H1 (cell line): ENCODE measurements around the gene ACADSB. TPM values are rescaled to one million over a fixed set of nuclear protein-coding genes. Genes with fewer than 3 reads are reported as not detected.

Experiments
- CTCF ChIA-PET: fragments of 300-600 bp; sonication (Branson Sonifier 250); formaldehyde crosslinking; loops from one replicate; lab custom pipeline; 2021; ENCODE audit not compliant: partially characterized antibody; lab: Charles Lee
- POLR2A ChIA-PET: fragments of 300-600 bp; sonication (Branson Sonifier 250); formaldehyde crosslinking; loops from one replicate; lab custom pipeline; 2021; ENCODE audit warnings: inconsistent platforms; ENCODE audit not compliant: partially characterized antibody; lab: Charles Lee
- DNase-seq, 2 experiments: peaks; one replicate each; pipeline versions ENCODE4 v3.0.0 to v3.0.0-alpha.2; 2010 to 2022; ENCODE audit warnings: low spot score in 2 of 2, low read depth in 1 of 2, mixed read lengths in 1 of 2
- FAIRE-seq: peaks from 2 replicates; lab custom pipeline; 2011; peaks lifted over from hg19 to GRCh38; lab: Jason Lieb, UNC
- H2AFZ ChIP-seq: 2 replicates; pipeline ENCODE4 v1.8.1; 2012; ENCODE audit warnings: low read length, inconsistent platforms
- H2AK5ac ChIP-seq: 2 replicates; pipeline ENCODE4 v1.6.1; 2013; ENCODE audit warnings: low read depth, low read length
- H2BK120ac ChIP-seq: replicated peaks from 2 replicates; pipeline ENCODE3; 2013; ENCODE audit warnings: low read depth, low read length, inconsistent platforms
- H2BK12ac ChIP-seq: 2 replicates; pipeline ENCODE4 v1.6.1; 2013; ENCODE audit warnings: low read depth, low read length
- H2BK15ac ChIP-seq: 2 replicates; pipeline ENCODE4 v1.6.1; 2013; ENCODE audit warnings: low read length
- H2BK20ac ChIP-seq: 2 replicates; pipeline ENCODE4 v1.6.1; 2013; ENCODE audit warnings: low read length
- H2BK5ac ChIP-seq: 2 replicates; pipeline ENCODE4 v1.6.1; 2013; ENCODE audit warnings: low read depth, low read length
- H3K14ac ChIP-seq: 2 replicates; pipeline ENCODE4 v1.6.1; 2013; ENCODE audit warnings: inconsistent platforms; ENCODE audit not compliant: insufficient read length
- H3K18ac ChIP-seq: 2 replicates; pipeline ENCODE4 v1.6.1; 2013; ENCODE audit warnings: low read length; ENCODE audit errors: extremely low read depth
- H3K23ac ChIP-seq: 2 replicates; pipeline ENCODE4 v1.6.1; 2013; ENCODE audit warnings: inconsistent platforms; ENCODE audit not compliant: insufficient read length
- H3K23me2 ChIP-seq: 2 replicates; pipeline ENCODE4 v1.6.1; 2013; ENCODE audit warnings: low read depth, low read length
- H3K27ac ChIP-seq: 2 replicates; pipeline ENCODE4 v1.6.1; 2011; ENCODE audit warnings: low read depth, low read length, inconsistent platforms
- H3K27me3 ChIP-seq, 4 experiments: replicated peaks in 1 of 4; 1 replicate in 1 of 4; 2 replicates in 3 of 4; pipeline versions ENCODE4 v1.6.1 to v1.8.1; 2011 to 2013; ENCODE audit warnings: low read length in 3 of 4, mild to moderate bottlenecking in 3 of 4, inconsistent platforms in 2 of 4, mixed read lengths in 2 of 4, moderate library complexity in 1 of 4; ENCODE audit not compliant: control insufficient read depth in 3 of 4, insufficient read depth in 3 of 4; ENCODE audit errors: extremely low read depth in 1 of 4
- H3K36me3 ChIP-seq, 4 experiments: 2 replicates each; pipeline versions ENCODE4 v1.6.1 to v1.8.1; 2011 to 2013; ENCODE audit warnings: mild to moderate bottlenecking in 4 of 4, low read length in 3 of 4, moderate library complexity in 2 of 4, control low read depth in 1 of 4, inconsistent platforms in 1 of 4; ENCODE audit not compliant: insufficient read depth in 4 of 4, control insufficient read depth in 2 of 4
- H3K4ac ChIP-seq: replicated peaks from 2 replicates; pipeline ENCODE3; 2013; ENCODE audit warnings: low read length, low read depth, mixed read lengths, inconsistent platforms; ENCODE audit not compliant: insufficient read length
- H3K4me1 ChIP-seq, 4 experiments: replicated peaks in 1 of 4; 1 replicate in 1 of 4; 2 replicates in 3 of 4; pipeline versions ENCODE4 v1.6.1 to v1.8.1; 2011 to 2013; ENCODE audit warnings: low read length in 3 of 4, inconsistent platforms in 2 of 4, mixed read lengths in 1 of 4; ENCODE audit not compliant: insufficient read depth in 4 of 4, control insufficient read depth in 3 of 4
- H3K4me2 ChIP-seq, 2 experiments: 2 replicates each; pipeline versions ENCODE4 v1.6.1 to v1.8.1; 2011 to 2013; ENCODE audit warnings: low read depth in 2 of 2, low read length in 2 of 2, control low read depth in 1 of 2, inconsistent platforms in 1 of 2, mild to moderate bottlenecking in 1 of 2; ENCODE audit not compliant: insufficient read depth in 1 of 2
- H3K4me3 ChIP-seq, 4 experiments: fragments of 200-600, 300-600 bp in 1 of 4; sonication (generic), shearing (Covaris generic), sonication (Bioruptor Twin) in 1 of 4; 2 replicates each; pipeline versions ENCODE4 v1.5.1 to v1.8.1; 2011 to 2016; ENCODE audit warnings: low read length in 4 of 4, low read depth in 3 of 4, control low read depth in 2 of 4, inconsistent platforms in 2 of 4, mild to moderate bottlenecking in 2 of 4, mixed read lengths in 1 of 4, moderate library complexity in 1 of 4; ENCODE audit not compliant: insufficient read depth in 2 of 4; ENCODE audit errors: extremely low read depth in 1 of 4
- H3K56ac ChIP-seq: replicated peaks from 2 replicates; pipeline ENCODE3; 2013; ENCODE audit warnings: low read depth, mild to moderate bottlenecking, mixed read lengths, low read length, inconsistent platforms; ENCODE audit not compliant: insufficient read length
- H3K79me1 ChIP-seq: 2 replicates; pipeline ENCODE4 v1.6.1; 2013; ENCODE audit warnings: low read depth, low read length, control low read depth
- H3K79me2 ChIP-seq, 2 experiments: 2 replicates each; pipeline versions ENCODE4 v1.6.1 to v1.8.1; 2012 to 2013; ENCODE audit warnings: low read length in 2 of 2, mild to moderate bottlenecking in 2 of 2, inconsistent platforms in 1 of 2; ENCODE audit not compliant: insufficient read depth in 2 of 2, control insufficient read depth in 1 of 2
- H3K9ac ChIP-seq, 4 experiments: replicated peaks in 1 of 4; 1 replicate in 1 of 4; 2 replicates in 3 of 4; pipeline versions ENCODE4 v1.6.1 to v1.8.1; 2011 to 2013; ENCODE audit warnings: low read depth in 3 of 4, low read length in 3 of 4, control low read depth in 2 of 4, mild to moderate bottlenecking in 2 of 4, moderate library complexity in 2 of 4, inconsistent platforms in 1 of 4; ENCODE audit errors: extremely low read depth in 1 of 4
- H3K9me3 ChIP-seq, 2 experiments: 2 replicates each; pipeline versions ENCODE4 v1.6.1 to v1.8.1; 2012 to 2013; ENCODE audit warnings: mild to moderate bottlenecking in 2 of 2, moderate library complexity in 2 of 2, control low read depth in 1 of 2, inconsistent platforms in 1 of 2, low read depth in 1 of 2, low read length in 1 of 2, mixed read lengths in 1 of 2; ENCODE audit not compliant: insufficient read depth in 2 of 2
- H4K20me1 ChIP-seq, 2 experiments: replicated peaks in 1 of 2; 2 replicates each; pipeline versions ENCODE3 to v1.8.1; 2011 to 2013; ENCODE audit warnings: inconsistent platforms in 2 of 2, low read length in 2 of 2, mild to moderate bottlenecking in 1 of 2; ENCODE audit not compliant: insufficient read depth in 2 of 2, control insufficient read depth in 1 of 2
- H4K5ac ChIP-seq: 2 replicates; pipeline ENCODE4 v1.6.1; 2013; ENCODE audit warnings: low read length, low read depth, mixed read lengths, inconsistent platforms; ENCODE audit not compliant: insufficient read length
- H4K8ac ChIP-seq: 2 replicates; pipeline ENCODE4 v1.8.0; 2013; ENCODE audit warnings: mild to moderate bottlenecking, moderate library complexity, low read length, inconsistent platforms; ENCODE audit not compliant: insufficient read depth; ENCODE audit errors: extremely low read depth
- H4K91ac ChIP-seq: replicated peaks from 2 replicates; pipeline ENCODE3; 2013; ENCODE audit warnings: low read length, mixed read lengths, inconsistent platforms; ENCODE audit not compliant: insufficient read length
- CTCF ChIP-seq, 3 experiments: IDR thresholded peaks; 1 replicate in 2 of 3; 2 replicates in 1 of 3; pipeline versions ENCODE4 v1.5.1 to v1.6.1; 2011; ENCODE audit warnings: low read length in 3 of 3, mild to moderate bottlenecking in 3 of 3, inconsistent platforms in 2 of 3, low read depth in 1 of 3, moderate library complexity in 1 of 3; ENCODE audit not compliant: insufficient read depth in 1 of 3; ENCODE audit errors: control extremely low read depth in 1 of 3
- EP300 ChIP-seq, 2 experiments: IDR thresholded peaks; 1 replicate in 1 of 2; 2 replicates in 1 of 2; pipeline ENCODE4 v1.6.1; 2011 to 2012; ENCODE audit warnings: low read depth in 2 of 2, low read length in 2 of 2, mild to moderate bottlenecking in 2 of 2, borderline replicate concordance in 1 of 2, inconsistent platforms in 1 of 2, moderate library complexity in 1 of 2
- RAD21 ChIP-seq, 2 experiments: IDR thresholded peaks in 1 of 2; conservative IDR thresholded peaks in 1 of 2; 2 replicates each; pipeline ENCODE4 v1.6.1; 2011; ENCODE audit warnings: low read depth in 2 of 2, low read length in 2 of 2, improper control_type of control experiment in 1 of 2, inconsistent platforms in 1 of 2, mild to moderate bottlenecking in 1 of 2, moderate library complexity in 1 of 2
- WGBS, 2 experiments: shearing (Covaris generic) in 1 of 2; methylation state at CpG; one replicate each; pipeline versions ENCODE4 v1.1.6 to v1.1.7; 2013 to 2015; ENCODE audit warnings: low lambda C conversion rate in 2 of 2, mixed read lengths in 2 of 2, inconsistent platforms in 1 of 2, low coverage in 1 of 2, missing lambda C conversion rate in 1 of 2; ENCODE audit not compliant: insufficient replicate concordance in 2 of 2, insufficient coverage in 1 of 2, insufficient read length in 1 of 2; ENCODE audit errors: extremely low coverage in 1 of 2, missing lambda C conversion rate in 1 of 2; 5-methylcytosine and 5-hydroxymethylcytosine counted together
- polyA plus RNA-seq, 7 experiments: library from polyadenylated mRNA; depleted of rRNA in 3 of 7; stranded (reverse) in 5 of 7; unstranded in 2 of 7; fragments of >200 nt in 5 of 7; fragments of 200-250 nt in 2 of 7; gene quantifications; 1 replicate in 5 of 7; 2 replicates in 1 of 7; 4 replicates in 1 of 7; pipeline versions ENCODE4 v1.2.1 to v1.2.3, GENCODE V29; 2011 to 2013; ENCODE audit warnings: missing spikeins in 2 of 7, mixed read lengths in 2 of 7
- total RNA-seq: library from RNA; stranded (reverse); fragmentation: NEBNext Ultra II Directional; extraction: Animal tissue kit (Norgen Biotek cat#: 25700); gene quantifications from 2 replicates; pipeline ENCODE4 v1.2.1, GENCODE V29; 2021

ACADSB gene
- total and polyA plus RNA-seq, 2 of the 8 experiments (the other 6 are each of a cell fraction or from before 2014, with no cell fraction given): 5.6 to 11.2 TPM

GRCh38 chr10:122981066-122981464, 27.7 kb upstream of the ACADSB start:
- peak in 1 of 2 experiments; percentile 2 for DNase-seq
- H2BK20ac ChIP-seq: no peak overlapping the region
- no peak overlapping the region for H2BK120ac ChIP-seq
- no peak overlapping the region for H3K23ac ChIP-seq
- no peak overlapping the region for H4K5ac ChIP-seq
- peaks cover 7% of the 10 kb centered on the region for H3K23me2 ChIP-seq
- no peak overlapping the region for H3K56ac ChIP-seq
- H3K79me1 ChIP-seq: no peaks in the 10 kb centered on the region
- peak overlapping the region; percentile 23 to 85 (median 52) for H3K4me3 ChIP-seq
- no peak overlapping the region for H3K9ac ChIP-seq
- no peak overlapping the region for H2BK15ac ChIP-seq
- H3K27me3 ChIP-seq: no peaks in the 10 kb centered on the region
- H4K91ac ChIP-seq: no peak overlapping the region
- H2AFZ ChIP-seq: 0 out of 2 replicates have a peak overlapping the region, but pooled peaks have one; percentile 82
- H3K4me2 ChIP-seq: peak overlapping the region; percentile 66 to 73
- H3K9me3 ChIP-seq: no peaks in the 10 kb centered on the region
- no peak overlapping the region for H3K27ac ChIP-seq
- H2BK5ac ChIP-seq: no peak overlapping the region
- WGBS, 2 experiments: 50% methylated on average over 4 of the region's 4 CpGs; no CpG with 5 or more reads in 1 of the 2 experiments
- no peaks in the 10 kb centered on the region for H3K79me2 ChIP-seq
- no peak overlapping the region for H3K4ac ChIP-seq
- no peaks in the 10 kb centered on the region for H4K20me1 ChIP-seq
- CTCF ChIA-PET: interaction anchor here (0.7 to 3.4 kb wide), 22 partner anchors 9 to 242 kb away, joined by 3 to 31 read pairs (median 4); partner anchors contain the start of gene CUZD1
- H3K18ac ChIP-seq: no peak overlapping the region
- no peak for FAIRE-seq
- H4K8ac ChIP-seq: no peak overlapping the region
- H3K14ac ChIP-seq: no peak overlapping the region
- H3K4me1 ChIP-seq: peaks cover 0 to 3% (median 0%) of the 10 kb centered on the region in 4 experiments; a peak in 2 of 7 replicates
- no peak overlapping the region for H2AK5ac ChIP-seq
- POLR2A ChIA-PET: interaction anchor here (1.0 to 3.1 kb wide), 4 partner anchors 9 to 27 kb away, joined by 4 to 25 read pairs (median 8); partner anchors contain the start of genes ACADSB, C10orf88 and IKZF5
- peak in 2 of 3 experiments; percentile 22 to 56; a peak in 3 of 4 replicates for TF ChIP-seq CTCF (IDR thresholded peaks at IDR 0.05; ENCODE audit: control extremely low read depth in 1 of 3, insufficient read depth in 1 of 3, low read depth in 1 of 3, low read length in 3 of 3)
- peak; percentile 35 to 48 for TF ChIP-seq RAD21 (IDR thresholded peaks at IDR 0.05 in 1 of 2, conservative IDR thresholded peaks at IDR 0.05 in 1 of 2; ENCODE audit: low read depth in 2 of 2, low read length in 2 of 2)
- no peak for TF ChIP-seq EP300 (IDR thresholded peaks at IDR 0.05; ENCODE audit: borderline replicate concordance in 1 of 2, low read depth in 2 of 2, low read length in 2 of 2)
- TF ChIP-seq, all 59 proteins: peak for 2
- no peak overlapping the region for H2BK12ac ChIP-seq
- peaks cover 0 to 5% (median 0%) of the 10 kb centered on the region in 4 experiments; a peak in 1 of 8 replicates for H3K36me3 ChIP-seq
